ENCODE data around the gene NEURL1B.
"Not testable (repeated sequence)": the region's sequence is repeated elsewhere in the genome, so short reads cannot be mapped to it uniquely, and the experiment has no call there.

NEURL1B gene

DNA sequence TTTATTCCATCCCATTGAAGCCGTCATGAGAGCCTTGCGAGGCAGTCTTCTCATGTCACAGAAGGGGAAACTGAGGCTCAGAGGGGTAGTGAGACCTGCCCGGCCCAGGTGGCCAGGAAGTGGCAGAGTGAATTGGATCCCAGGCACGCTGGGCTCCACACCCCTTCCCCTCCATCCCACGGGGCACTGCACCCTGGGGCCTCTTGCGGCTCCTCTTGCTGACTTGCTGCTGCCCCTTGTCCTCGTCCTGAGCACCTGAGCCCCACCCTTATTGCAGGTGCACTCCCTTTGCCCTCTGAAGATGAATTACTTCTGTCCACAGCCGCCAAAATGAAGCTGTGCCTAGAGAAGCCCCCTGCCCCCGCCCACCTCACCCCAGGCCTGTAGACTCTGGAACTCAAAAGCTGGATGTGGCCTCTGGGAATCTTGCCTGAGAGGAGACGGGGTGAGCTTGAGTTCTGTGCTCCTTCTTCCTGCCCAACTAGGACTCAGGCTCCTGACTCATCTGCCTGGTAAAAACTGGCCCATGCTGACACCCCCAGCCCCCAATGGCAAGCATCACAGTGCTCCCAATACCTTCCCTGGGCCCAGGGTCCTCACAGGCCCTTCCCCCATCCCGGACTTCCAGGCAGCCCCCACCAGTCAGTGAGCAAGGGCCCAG is 6.4 kb downstream of the NEURL1B start:
- no peak for TF ChIP-seq CTCF (IDR thresholded peaks at IDR 0.05; ENCODE audit: extremely low read depth, missing control alignments)
- DNase-seq (ENCODE audit: low spot score) = no peak

DNA sequence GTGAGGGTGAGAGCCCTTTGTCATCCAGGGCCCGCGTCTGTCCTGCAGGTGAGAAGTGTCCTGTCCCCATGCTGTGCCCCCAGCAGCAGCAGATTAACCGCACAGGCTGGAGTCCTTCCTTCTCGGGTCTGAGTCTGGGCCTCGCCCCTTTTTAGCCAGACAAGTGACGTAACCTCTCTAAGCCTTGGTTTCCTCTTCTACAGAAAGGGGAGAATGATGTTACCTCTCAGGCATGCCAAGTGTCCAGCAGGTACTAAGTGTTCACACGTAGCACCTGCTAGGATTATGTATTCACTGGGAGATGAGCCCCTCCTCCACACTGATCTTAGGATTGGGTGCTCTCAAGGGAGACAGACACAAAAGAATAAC is 6.9 kb downstream of the NEURL1B start:
- no peak for TF ChIP-seq CTCF (IDR thresholded peaks at IDR 0.05; ENCODE audit: extremely low read depth, missing control alignments)
- DNase-seq (ENCODE audit: low spot score) = no peak

GRCh38 chr5:172648755-172649154 is 7.7 kb downstream of the NEURL1B start:
- TF ChIP-seq CTCF (IDR thresholded peaks at IDR 0.05; ENCODE audit: extremely low read depth, missing control alignments) = no peak
- no peak for DNase-seq (ENCODE audit: low spot score)

DNA sequence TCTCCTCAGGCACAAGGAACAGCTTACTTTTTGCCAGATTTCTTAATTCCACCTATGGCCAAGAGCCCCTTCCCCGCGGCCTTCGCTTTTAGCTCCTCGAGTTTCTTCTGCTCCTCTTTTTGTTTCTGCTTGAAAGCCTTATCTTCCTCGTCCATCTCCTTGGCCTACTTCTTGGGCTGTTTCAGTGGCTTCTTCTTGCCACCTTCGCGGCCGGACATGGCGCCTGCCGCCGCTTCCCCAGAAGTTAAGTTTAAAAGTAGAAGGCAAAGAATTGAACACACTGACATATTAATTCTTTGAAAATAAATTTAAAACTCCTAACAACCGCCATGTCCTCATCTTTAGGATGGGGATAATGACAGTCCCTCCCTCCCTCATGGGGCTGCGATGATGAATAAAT is 15.4 kb downstream of the NEURL1B start:
- DNase-seq (ENCODE audit: low spot score) = not testable (repeated sequence)

GRCh38 chr5:172657524-172658233 is 16.6 kb downstream of the NEURL1B start:
- not testable (repeated sequence) for DNase-seq (ENCODE audit: low spot score)

DNA sequence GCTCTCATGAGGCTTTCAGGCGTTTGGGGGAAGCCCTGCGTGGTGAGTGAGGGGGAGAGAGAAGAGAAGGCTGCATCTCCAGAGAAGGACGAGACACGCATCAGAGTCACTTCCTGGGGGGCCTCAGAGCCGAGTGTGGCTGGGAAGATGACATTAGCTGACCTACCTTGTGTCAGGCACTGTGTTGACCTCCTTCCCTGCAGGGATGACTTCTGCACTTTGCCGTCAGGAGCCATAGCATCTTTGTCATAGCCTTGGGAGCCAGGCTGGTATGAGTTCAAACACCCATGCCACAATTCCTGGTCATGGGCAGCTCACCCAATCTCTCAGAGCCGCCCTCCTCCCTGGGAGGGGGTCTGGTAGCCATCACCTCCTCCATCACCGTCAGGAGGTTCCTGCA is 17.3 kb downstream of the NEURL1B start:
- no peak for TF ChIP-seq CTCF (IDR thresholded peaks at IDR 0.05; ENCODE audit: extremely low read depth, missing control alignments)
- DNase-seq (ENCODE audit: low spot score) = no peak

GRCh38 chr5:172658961-172659501 is 18.0 kb downstream of the NEURL1B start:
- TF ChIP-seq CTCF (IDR thresholded peaks at IDR 0.05; ENCODE audit: extremely low read depth, missing control alignments) = no peak
- DNase-seq (ENCODE audit: low spot score) = no peak

- no peak for DNase-seq (ENCODE audit: low spot score)
- TF ChIP-seq CTCF (IDR thresholded peaks at IDR 0.05; ENCODE audit: extremely low read depth, missing control alignments) = no peak
These were observed 18.5 kb downstream of the NEURL1B start for GRCh38 chr5:172659570-172659908.
